ENCODE measurements around the gene PPP1R1A.

- TF ChIP-seq CTCF (IDR thresholded peaks at IDR 0.05) = no peak
- no peak for TF ChIP-seq EZH2 (IDR thresholded peaks at IDR 0.05; ENCODE audit: borderline replicate concordance, insufficient read depth, low read depth, low read length, poor library complexity, severe bottlenecking)
Observed at GRCh38 chr12:54616933-54617680, 28.6 kb upstream of the PPP1R1A start.

Data from B cell (primary cell).